Hematopoietic multipotent progenitor cell treated with erythropoietin and hydrocortisone succinate and interleukin-3 and kit ligand, for 4 days (in vitro differentiated cells): ENCODE data around the gene PLEK2.
"Not testable (repeated sequence)": the region's sequence is repeated elsewhere in the genome, so short reads cannot be mapped to it uniquely, and the experiment has no call there.

ENCODE experiments used
- DNase-seq: peaks from one replicate; pipeline ENCODE4 v3.0.0-alpha.2; 2015

PLEK2 gene

GRCh38 chr14:67357969-67358354, 54.0 kb downstream of the PLEK2 start:
- no peak for DNase-seq

DNA sequence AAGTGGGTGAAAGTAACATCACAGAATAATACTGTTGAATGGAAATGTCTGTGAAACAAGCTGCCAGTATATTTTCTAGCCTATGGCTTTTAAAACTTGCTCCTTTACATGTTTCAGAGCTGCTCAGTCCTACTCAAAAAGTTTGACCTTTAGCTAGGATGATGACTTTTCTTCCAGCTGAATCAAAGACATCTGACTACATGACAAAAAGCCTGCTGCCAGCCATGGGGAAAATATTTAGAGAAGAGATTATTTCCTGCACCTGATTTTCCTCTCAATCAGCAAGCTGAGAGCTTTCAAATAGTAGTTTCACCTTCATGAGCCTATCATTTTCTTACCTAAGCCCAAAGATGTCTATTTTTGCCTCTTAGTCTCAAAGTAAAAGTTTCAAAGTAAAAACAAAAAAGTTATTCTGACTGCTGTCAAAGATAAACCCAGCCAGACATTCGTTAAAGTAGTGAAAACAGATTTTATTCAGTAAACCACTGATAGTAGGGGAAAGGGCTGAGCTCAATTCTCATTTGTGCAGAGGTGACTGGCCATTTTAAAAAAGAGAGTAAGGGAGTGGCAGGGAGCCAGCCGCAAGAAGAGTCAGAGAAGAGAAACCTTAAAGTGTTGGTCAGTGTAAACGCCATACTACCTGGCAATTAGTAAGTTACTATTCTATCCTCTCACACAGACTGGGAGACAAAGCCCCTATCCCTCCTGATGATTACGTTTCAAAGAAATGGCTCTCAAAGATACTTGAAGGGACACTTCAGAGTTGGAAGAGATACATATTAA, 54.6 kb downstream of the PLEK2 start:
- DNase-seq: no peak

GRCh38 chr14:67352055-67352454, 59.9 kb downstream of the PLEK2 start:
- no peak for DNase-seq

DNA sequence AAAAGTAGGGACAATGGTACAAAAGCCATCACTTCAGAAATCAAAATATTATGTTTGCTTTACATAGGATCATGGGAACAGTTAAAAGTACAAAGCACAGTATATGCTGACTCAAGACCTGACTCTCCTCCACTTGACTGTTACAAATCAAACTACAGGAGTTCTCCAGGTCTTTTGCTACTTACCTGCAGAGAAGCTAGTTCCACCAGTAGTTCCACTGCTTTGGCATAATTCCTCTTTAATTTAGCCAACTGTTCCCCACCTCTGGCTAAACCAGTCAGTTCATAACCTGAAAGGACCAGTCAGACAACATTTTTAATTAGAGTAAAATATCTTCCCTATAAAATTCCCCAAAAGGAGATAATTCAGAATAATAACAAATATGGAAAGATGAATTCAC, 66.4 kb downstream of the PLEK2 start:
- DNase-seq: no peak

- no peak for DNase-seq
Observed at GRCh38 chr14:67343601-67344230, 68.2 kb downstream of the PLEK2 start.

GRCh38 chr14:67341231-67341630, 70.7 kb downstream of the PLEK2 start:
- DNase-seq: not testable (repeated sequence)
